Stomach (tissue), 4 donors: ENCODE measurements around the gene RPS3A.

Experiments used
- EP300 ChIP-seq: sonication (generic); formaldehyde crosslinking; IDR thresholded peaks from one replicate; pipeline ENCODE4 v1.6.1; 2017; ENCODE audit warnings: antibody characterized with exemption
- POLR2AphosphoS5 ChIP-seq, 3 donors: sonication (generic); formaldehyde crosslinking; IDR thresholded peaks; one replicate each; pipeline ENCODE4 v1.6.1; 2016; ENCODE audit warnings: antibody characterized with exemption in 3 of 3
- TF ChIP-seq, protein P1 (sequence below), 7 experiments: fragments of 450-650 bp in 4 of 7; fragments of 200-600 bp in 3 of 7; sonication (generic) in 3 of 7; IDR thresholded peaks; one replicate each; pipeline ENCODE4 v1.5.1; 2016 to 2019; ENCODE audit warnings: antibody characterized with exemption in 7 of 7, control low read depth in 2 of 7, mild to moderate bottlenecking in 1 of 7

DNA sequence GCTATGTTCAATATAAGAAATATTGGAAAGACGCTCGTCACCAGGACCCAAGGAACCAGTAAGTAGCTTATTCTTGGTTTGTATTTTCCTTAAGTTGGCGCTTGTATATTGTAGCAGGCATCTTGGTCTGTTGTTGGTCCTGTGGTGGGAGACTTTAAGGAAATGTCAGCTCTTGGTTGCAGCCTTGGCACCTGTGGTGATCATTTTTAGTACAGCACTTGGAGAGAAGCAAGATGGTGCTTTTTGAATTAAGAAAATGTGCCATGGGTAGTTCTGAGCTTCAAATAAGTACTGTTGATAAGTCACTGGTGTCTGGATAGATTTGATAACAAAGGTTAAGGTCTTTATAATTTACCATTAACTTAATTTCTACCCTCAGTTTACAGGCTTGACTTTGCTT is 1.1 kb downstream of the RPS3A start:
- no peak for TF ChIP-seq POLR2AphosphoS5 (IDR thresholded peaks at IDR 0.05)
- TF ChIP-seq, protein P1, sequence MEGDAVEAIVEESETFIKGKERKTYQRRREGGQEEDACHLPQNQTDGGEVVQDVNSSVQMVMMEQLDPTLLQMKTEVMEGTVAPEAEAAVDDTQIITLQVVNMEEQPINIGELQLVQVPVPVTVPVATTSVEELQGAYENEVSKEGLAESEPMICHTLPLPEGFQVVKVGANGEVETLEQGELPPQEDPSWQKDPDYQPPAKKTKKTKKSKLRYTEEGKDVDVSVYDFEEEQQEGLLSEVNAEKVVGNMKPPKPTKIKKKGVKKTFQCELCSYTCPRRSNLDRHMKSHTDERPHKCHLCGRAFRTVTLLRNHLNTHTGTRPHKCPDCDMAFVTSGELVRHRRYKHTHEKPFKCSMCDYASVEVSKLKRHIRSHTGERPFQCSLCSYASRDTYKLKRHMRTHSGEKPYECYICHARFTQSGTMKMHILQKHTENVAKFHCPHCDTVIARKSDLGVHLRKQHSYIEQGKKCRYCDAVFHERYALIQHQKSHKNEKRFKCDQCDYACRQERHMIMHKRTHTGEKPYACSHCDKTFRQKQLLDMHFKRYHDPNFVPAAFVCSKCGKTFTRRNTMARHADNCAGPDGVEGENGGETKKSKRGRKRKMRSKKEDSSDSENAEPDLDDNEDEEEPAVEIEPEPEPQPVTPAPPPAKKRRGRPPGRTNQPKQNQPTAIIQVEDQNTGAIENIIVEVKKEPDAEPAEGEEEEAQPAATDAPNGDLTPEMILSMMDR (IDR thresholded peaks at IDR 0.05) = no peak
- no peak for TF ChIP-seq EP300
